ENCODE measurements around the gene VPS36.

The VPS36 gene

GRCh38 chr13:52450793-52451116, 321 bp upstream of the VPS36 start:
- Histone ChIP-seq H3K4me2 (ENCODE audit: low read depth, low read length, poor library complexity, severe bottlenecking) (peak overlapping the region; percentile 50), H3K27me3 (ENCODE audit: insufficient read depth, low read length, poor library complexity, severe bottlenecking) (no peaks in the 10 kb centered on the region), H3F3A (ENCODE audit: low read depth) (no peaks in the 10 kb centered on the region; the same call in 1 of the 2 replicates), H4K20me1 (ENCODE audit: insufficient read depth, low read length, poor library complexity, severe bottlenecking) (peaks cover 27% of the 10 kb centered on the region), H3K4me1 (ENCODE audit: insufficient read depth, low read length, poor library complexity, severe bottlenecking) (peaks cover 40% of the 10 kb centered on the region), H3K9ac (ENCODE audit: low read depth, low read length, poor library complexity, severe bottlenecking) (no peak overlapping the region), H3K4me3 (ENCODE audit: low read length, poor library complexity, severe bottlenecking) (peak overlapping the region; percentile 60), H3K36me3 (ENCODE audit: insufficient read depth, low read length) (no peaks in the 10 kb centered on the region), H3K9me2 (replicated peaks; ENCODE audit: low read depth, low read length) (no peaks in the 10 kb centered on the region), H3K9me3 (ENCODE audit: insufficient read depth, low read depth, low read length) (no peaks in the 10 kb centered on the region), H2AFZ (ENCODE audit: low read length) (0 out of 2 replicates have a peak overlapping the region, but pooled peaks have one; percentile 69), H3K79me2 (ENCODE audit: insufficient read depth, low read length) (peaks cover 66% of the 10 kb centered on the region)
- TF ChIP-seq EZH2phosphoT487 (IDR thresholded peaks at IDR 0.05; ENCODE audit: borderline replicate concordance) (no peak), CTCF (conservative IDR thresholded peaks at IDR 0.05; ENCODE audit: low read length) (no peak; the same call in 1 of the 2 replicates)

GRCh38 chr13:52449331-52450011, 963 bp downstream of the VPS36 start:
- Histone ChIP-seq H3K9ac (ENCODE audit: low read depth, low read length, poor library complexity, severe bottlenecking) (peak overlapping the region; percentile 79), H3K4me1 (ENCODE audit: insufficient read depth, low read length, poor library complexity, severe bottlenecking) (peaks cover 42% of the 10 kb centered on the region), H4K20me1 (ENCODE audit: insufficient read depth, low read length, poor library complexity, severe bottlenecking) (peaks cover 35% of the 10 kb centered on the region), H3K79me2 (ENCODE audit: insufficient read depth, low read length) (peaks cover 68% of the 10 kb centered on the region), H3K4me3 (ENCODE audit: low read length, poor library complexity, severe bottlenecking) (peak overlapping the region; percentile 78), H3K36me3 (ENCODE audit: insufficient read depth, low read length) (peaks cover 4% of the 10 kb centered on the region; the same call in 1 of the 2 replicates), H3K9me2 (replicated peaks; ENCODE audit: low read depth, low read length) (no peaks in the 10 kb centered on the region), H3K4me2 (ENCODE audit: low read depth, low read length, poor library complexity, severe bottlenecking) (peak overlapping the region; percentile 89), H3K27me3 (ENCODE audit: insufficient read depth, low read length, poor library complexity, severe bottlenecking) (no peaks in the 10 kb centered on the region), H3K9me3 (ENCODE audit: insufficient read depth, low read depth, low read length) (no peaks in the 10 kb centered on the region), H3F3A (ENCODE audit: low read depth) (no peaks in the 10 kb centered on the region; the same call in 1 of the 2 replicates), H2AFZ (ENCODE audit: low read length) (peak overlapping the region; percentile 52)
- TF ChIP-seq CTCF (conservative IDR thresholded peaks at IDR 0.05; ENCODE audit: low read length) (no peak), EZH2phosphoT487 (IDR thresholded peaks at IDR 0.05; ENCODE audit: borderline replicate concordance) (no peak)

GRCh38 chr13:52447815-52448552, 2.5 kb downstream of the VPS36 start:
- H3K4me3 ChIP-seq (ENCODE audit: low read length, poor library complexity, severe bottlenecking) = peak overlapping the region; percentile 78
- H3K4me1 ChIP-seq (ENCODE audit: insufficient read depth, low read length, poor library complexity, severe bottlenecking) = peaks cover 37% of the 10 kb centered on the region
- TF ChIP-seq CTCF (conservative IDR thresholded peaks at IDR 0.05; ENCODE audit: low read length) (no peak), EZH2phosphoT487 (IDR thresholded peaks at IDR 0.05; ENCODE audit: borderline replicate concordance) (no peak)
- H2AFZ ChIP-seq (ENCODE audit: low read length) = no peak overlapping the region
- peaks cover 66% of the 10 kb centered on the region for H3K79me2 ChIP-seq (ENCODE audit: insufficient read depth, low read length)
- no peaks in the 10 kb centered on the region for H3K27me3 ChIP-seq (ENCODE audit: insufficient read depth, low read length, poor library complexity, severe bottlenecking)
- H3K4me2 ChIP-seq (ENCODE audit: low read depth, low read length, poor library complexity, severe bottlenecking) = peak overlapping the region; percentile 89
- H3K36me3 ChIP-seq (ENCODE audit: insufficient read depth, low read length) = peaks cover 4% of the 10 kb centered on the region; the same call in 1 of the 2 replicates
- H4K20me1 ChIP-seq (ENCODE audit: insufficient read depth, low read length, poor library complexity, severe bottlenecking) = peaks cover 41% of the 10 kb centered on the region
- peak overlapping the region; percentile 79 for H3K9ac ChIP-seq (ENCODE audit: low read depth, low read length, poor library complexity, severe bottlenecking)
- no peaks in the 10 kb centered on the region; the same call in 1 of the 2 replicates for H3F3A ChIP-seq (ENCODE audit: low read depth)
- H3K9me2 ChIP-seq (replicated peaks; ENCODE audit: low read depth, low read length) = no peaks in the 10 kb centered on the region
- no peaks in the 10 kb centered on the region for H3K9me3 ChIP-seq (ENCODE audit: insufficient read depth, low read depth, low read length)
